Subcutaneous abdominal adipose tissue (tissue), 5 donors: ENCODE measurements around the gene KCNA5.

Experiments used
- H3K27ac ChIP-seq: one replicate; pipeline ENCODE4 v1.7.0; 2013; ENCODE audit warnings: low read depth, mild to moderate bottlenecking, inconsistent platforms, low read length, moderate library complexity
- H3K27me3 ChIP-seq, 5 donors: one replicate each; pipeline ENCODE4 v1.7.0; 2013; ENCODE audit warnings: low read length in 5 of 5, inconsistent platforms in 1 of 5; ENCODE audit not compliant: control insufficient read depth in 5 of 5, insufficient read depth in 4 of 5
- H3K36me3 ChIP-seq, 5 donors: one replicate each; pipeline ENCODE4 v1.7.0; 2013; ENCODE audit warnings: low read length in 5 of 5; ENCODE audit not compliant: control insufficient read depth in 5 of 5, insufficient read depth in 5 of 5
- H3K4me1 ChIP-seq, 5 donors: one replicate each; pipeline ENCODE4 v1.7.0; 2013; ENCODE audit warnings: low read length in 5 of 5, mild to moderate bottlenecking in 3 of 5, moderate library complexity in 1 of 5; ENCODE audit not compliant: control insufficient read depth in 5 of 5, insufficient read depth in 5 of 5
- H3K4me3 ChIP-seq, 5 donors: one replicate each; pipeline ENCODE4 v1.7.0; 2013; ENCODE audit warnings: low read length in 5 of 5, low read depth in 1 of 5
- H3K9ac ChIP-seq, 5 donors: one replicate each; pipeline ENCODE4 v1.7.0; 2013; ENCODE audit warnings: low read length in 5 of 5, mild to moderate bottlenecking in 4 of 5, moderate library complexity in 3 of 5
- H3K9me3 ChIP-seq, 5 donors: one replicate each; pipeline ENCODE4 v1.7.0; 2013; ENCODE audit warnings: low read length in 5 of 5; ENCODE audit not compliant: control insufficient read depth in 5 of 5
- donor health status: healthy.
- donor health status: healthy.
- donor health status: healthy.
- donor health status: healthy.
- donor health status: healthy.

The KCNA5 gene

GRCh38 chr12:5012337-5012736 lies 31.3 kb upstream of the KCNA5 start:
- Histone ChIP-seq H3K9ac (no peak overlapping the region), H3K9me3 (no peaks in the 10 kb centered on the region), H3K36me3 (no peaks in the 10 kb centered on the region), H3K27ac (peak overlapping the region; percentile 27), H3K4me3 (no peak overlapping the region), H3K4me1 (peaks cover 0 to 54% (median 38%) of the 10 kb centered on the region in 5 donors), H3K27me3 (no peaks in the 10 kb centered on the region)

- H3K27ac ChIP-seq = peak overlapping the region; percentile 27
- peaks cover 0 to 63% (median 48%) of the 10 kb centered on the region in 5 donors for H3K4me1 ChIP-seq
- H3K9ac ChIP-seq = no peak overlapping the region
- H3K9me3 ChIP-seq = no peaks in the 10 kb centered on the region
- no peak overlapping the region for H3K4me3 ChIP-seq
- H3K27me3 ChIP-seq = no peaks in the 10 kb centered on the region
- no peaks in the 10 kb centered on the region for H3K36me3 ChIP-seq
Observed at GRCh38 chr12:5013266-5013730, 30.4 kb upstream of the KCNA5 start.

GRCh38 chr12:5014269-5014668 lies 29.4 kb upstream of the KCNA5 start:
- H3K27ac ChIP-seq = no peak overlapping the region

GRCh38 chr12:5015711-5016492 lies 27.8 kb upstream of the KCNA5 start:
- Histone ChIP-seq H3K4me3 (no peak overlapping the region), H3K9ac (no peak overlapping the region), H3K36me3 (no peaks in the 10 kb centered on the region), H3K27me3 (no peaks in the 10 kb centered on the region), H3K4me1 (peaks cover 0 to 63% (median 48%) of the 10 kb centered on the region in 5 donors), H3K27ac (no peak overlapping the region), H3K9me3 (no peaks in the 10 kb centered on the region)

More at GRCh38 chr12:5014269-5014668, 29.4 kb upstream of the KCNA5 start:
- H3K27me3 ChIP-seq = no peaks in the 10 kb centered on the region
- no peak overlapping the region for H3K9ac ChIP-seq
- no peaks in the 10 kb centered on the region for H3K36me3 ChIP-seq
- H3K4me1 ChIP-seq = peaks cover 0 to 63% (median 48%) of the 10 kb centered on the region in 5 donors
- no peak overlapping the region for H3K4me3 ChIP-seq
- H3K9me3 ChIP-seq = no peaks in the 10 kb centered on the region

GRCh38 chr12:5016526-5016925 lies 27.2 kb upstream of the KCNA5 start:
- no peaks in the 10 kb centered on the region for H3K27me3 ChIP-seq
- H3K9ac ChIP-seq = no peak overlapping the region
- H3K4me3 ChIP-seq = peak overlapping the region in 1 of 5 donors; percentile 10
- no peaks in the 10 kb centered on the region for H3K9me3 ChIP-seq
- H3K4me1 ChIP-seq = peaks cover 0 to 63% (median 48%) of the 10 kb centered on the region in 5 donors
- no peak overlapping the region for H3K27ac ChIP-seq
- no peaks in the 10 kb centered on the region for H3K36me3 ChIP-seq

GRCh38 chr12:5017638-5018348 lies 25.9 kb upstream of the KCNA5 start:
- Histone ChIP-seq H3K9ac (no peak overlapping the region), H3K9me3 (no peaks in the 10 kb centered on the region), H3K4me3 (peak overlapping the region in 1 of 5 donors; percentile 36), H3K4me1 (peaks cover 0 to 54% (median 42%) of the 10 kb centered on the region in 5 donors), H3K27ac (no peak overlapping the region), H3K36me3 (no peaks in the 10 kb centered on the region), H3K27me3 (no peaks in the 10 kb centered on the region)

GRCh38 chr12:5018677-5019076 lies 25.0 kb upstream of the KCNA5 start:
- Histone ChIP-seq H3K9me3 (no peaks in the 10 kb centered on the region), H3K4me1 (peaks cover 0 to 45% (median 34%) of the 10 kb centered on the region in 5 donors)

GRCh38 chr12:5022025-5022424 lies 21.7 kb upstream of the KCNA5 start:
- H3K27me3 ChIP-seq = peaks cover 0 to 2% (median 0%) of the 10 kb centered on the region in 5 donors
- no peak overlapping the region for H3K4me3 ChIP-seq
- H3K36me3 ChIP-seq = no peaks in the 10 kb centered on the region
- no peak overlapping the region for H3K27ac ChIP-seq
- H3K9ac ChIP-seq = no peak overlapping the region
- H3K9me3 ChIP-seq = no peaks in the 10 kb centered on the region
- peaks cover 0 to 22% (median 13%) of the 10 kb centered on the region in 5 donors for H3K4me1 ChIP-seq

More at GRCh38 chr12:5018677-5019076, 25.0 kb upstream of the KCNA5 start:
- Histone ChIP-seq H3K9ac (no peak overlapping the region), H3K27me3 (no peaks in the 10 kb centered on the region), H3K4me3 (no peak overlapping the region), H3K27ac (no peak overlapping the region), H3K36me3 (no peaks in the 10 kb centered on the region)

- Histone ChIP-seq H3K27me3 (peaks cover 0 to 2% (median 0%) of the 10 kb centered on the region in 5 donors), H3K4me1 (peaks cover 0 to 25% (median 8%) of the 10 kb centered on the region in 5 donors), H3K9me3 (no peaks in the 10 kb centered on the region), H3K4me3 (no peak overlapping the region), H3K36me3 (no peaks in the 10 kb centered on the region), H3K9ac (no peak overlapping the region), H3K27ac (no peak overlapping the region)
Observed at GRCh38 chr12:5022465-5023061, 21.1 kb upstream of the KCNA5 start.
